H9 (cell line): ENCODE measurements around the gene DIP2A. TPM values are rescaled to one million over a fixed set of nuclear protein-coding genes. Genes with fewer than 3 reads are reported as not detected.

Experiments used
- DNase-seq: peaks from one replicate; pipeline ENCODE4 v3.0.0-alpha.2; 2017
- H2AFZ ChIP-seq: one replicate; pipeline ENCODE4 v1.6.1; 2013; ENCODE audit warnings: mild to moderate bottlenecking, low read length, control low read depth, moderate library complexity
- H2AK5ac ChIP-seq: 2 replicates; pipeline ENCODE4 v1.6.1; 2013; ENCODE audit warnings: low read length, control low read depth, mixed read lengths; ENCODE audit not compliant: insufficient read length
- H2BK120ac ChIP-seq: one replicate; pipeline ENCODE4 v1.6.1; 2013; ENCODE audit warnings: low read depth, mild to moderate bottlenecking, low read length, control low read depth, inconsistent platforms; ENCODE audit not compliant: poor library complexity, severe bottlenecking
- H2BK12ac ChIP-seq: 2 replicates; pipeline ENCODE4 v1.6.1; 2013; ENCODE audit warnings: low read length, control low read depth, mixed read lengths, low read depth; ENCODE audit not compliant: insufficient read length
- H2BK15ac ChIP-seq: 2 replicates; pipeline ENCODE4 v1.6.1; 2013; ENCODE audit warnings: low read depth, low read length, control low read depth
- H2BK20ac ChIP-seq: one replicate; pipeline ENCODE4 v1.6.1; 2013; ENCODE audit warnings: low read depth, mild to moderate bottlenecking, low read length, control low read depth, inconsistent platforms; ENCODE audit not compliant: poor library complexity, severe bottlenecking
- H2BK5ac ChIP-seq: 2 replicates; pipeline ENCODE4 v1.6.1; 2013; ENCODE audit warnings: low read length, control low read depth, mixed read lengths; ENCODE audit not compliant: insufficient read length
- H3K14ac ChIP-seq: 2 replicates; pipeline ENCODE4 v1.6.1; 2013; ENCODE audit warnings: low read length, control low read depth; ENCODE audit not compliant: insufficient read depth
- H3K18ac ChIP-seq: 2 replicates; pipeline ENCODE4 v1.6.1; 2013; ENCODE audit warnings: low read depth, mild to moderate bottlenecking, mixed read lengths, low read length, control low read depth; ENCODE audit not compliant: insufficient read length
- H3K23ac ChIP-seq: 2 replicates; pipeline ENCODE4 v1.6.1; 2013; ENCODE audit warnings: low read length, control low read depth, mixed read lengths, low read depth; ENCODE audit not compliant: insufficient read length
- H3K23me2 ChIP-seq: 2 replicates; pipeline ENCODE4 v1.6.1; 2013; ENCODE audit warnings: low read depth, mild to moderate bottlenecking, mixed read lengths, low read length, control low read depth; ENCODE audit not compliant: insufficient read length, poor library complexity, severe bottlenecking
- H3K27ac ChIP-seq: 2 replicates; pipeline ENCODE4 v1.5.1; 2013; ENCODE audit warnings: low read length, control low read depth, mixed read lengths, low read depth; ENCODE audit not compliant: insufficient read length
- H3K27me3 ChIP-seq: 2 replicates; pipeline ENCODE4 v1.6.1; 2013; ENCODE audit warnings: low read length, control low read depth, inconsistent platforms; ENCODE audit not compliant: insufficient read depth
- H3K4ac ChIP-seq: 2 replicates; pipeline ENCODE4 v1.6.1; 2013; ENCODE audit warnings: low read depth, mild to moderate bottlenecking, control low read depth, inconsistent platforms, low read length, moderate library complexity
- H3K4me1 ChIP-seq: 2 replicates; pipeline ENCODE4 v1.6.1; 2013; ENCODE audit warnings: low read length, control low read depth, inconsistent platforms; ENCODE audit not compliant: insufficient read depth
- H3K4me2 ChIP-seq: 2 replicates; pipeline ENCODE4 v1.6.1; 2013; ENCODE audit warnings: low read length, control low read depth, mixed read lengths; ENCODE audit not compliant: insufficient read length, insufficient read depth
- H3K56ac ChIP-seq: 2 replicates; pipeline ENCODE4 v1.6.1; 2013; ENCODE audit warnings: low read depth, mild to moderate bottlenecking, mixed read lengths, low read length, control low read depth; ENCODE audit not compliant: insufficient read length
- H3K79me1 ChIP-seq: 2 replicates; pipeline ENCODE4 v1.6.1; 2013; ENCODE audit warnings: low read depth, mild to moderate bottlenecking, moderate library complexity, low read length, control low read depth, inconsistent platforms; ENCODE audit not compliant: insufficient read depth, poor library complexity, severe bottlenecking
- H3K79me2 ChIP-seq: 2 replicates; pipeline ENCODE4 v1.6.1; 2013; ENCODE audit warnings: low read length, control low read depth, inconsistent platforms; ENCODE audit not compliant: insufficient read depth
- H3K9ac ChIP-seq: 2 replicates; pipeline ENCODE4 v1.6.1; 2013; ENCODE audit warnings: low read length, control low read depth, mixed read lengths; ENCODE audit not compliant: insufficient read length; ENCODE audit errors: extremely low read depth
- H3K9me3 ChIP-seq: one replicate; pipeline ENCODE4 v1.6.1; 2013; ENCODE audit warnings: low read depth, low read length, inconsistent platforms; ENCODE audit not compliant: control insufficient read depth
- H3T11ph ChIP-seq: one replicate; pipeline ENCODE4 v1.6.1; 2013; ENCODE audit warnings: mild to moderate bottlenecking, low read length, control low read depth, inconsistent platforms
- H4K20me1 ChIP-seq: one replicate; pipeline ENCODE4 v1.6.1; 2013; ENCODE audit not compliant: control insufficient read depth, insufficient read length, insufficient read depth
- H4K5ac ChIP-seq: 2 replicates; pipeline ENCODE4 v1.6.1; 2013; ENCODE audit warnings: low read depth, mild to moderate bottlenecking, mixed read lengths, low read length, control low read depth; ENCODE audit not compliant: insufficient read length
- H4K8ac ChIP-seq: replicated peaks from 2 replicates; pipeline ENCODE4 v1.6.1; 2013; ENCODE audit warnings: low read length, control low read depth, mixed read lengths, low read depth; ENCODE audit not compliant: insufficient read length
- H4K91ac ChIP-seq: 2 replicates; pipeline ENCODE4 v1.6.1; 2013; ENCODE audit warnings: low read depth, mild to moderate bottlenecking, moderate library complexity, mixed read lengths, low read length, control low read depth; ENCODE audit not compliant: insufficient read length
- H3K27ac Mint-ChIP-seq, 3 experiments: 2 replicates in 2 of 3; 3 replicates in 1 of 3; pipeline ENCODE4 v1.8.0; 2020 to 2021; ENCODE audit warnings: mixed read lengths in 3 of 3, mild to moderate bottlenecking in 1 of 3, moderate library complexity in 1 of 3
- H3K27me3 Mint-ChIP-seq: 2 replicates; pipeline ENCODE4 v1.8.0; 2021; ENCODE audit warnings: low read depth, mild to moderate bottlenecking, moderate library complexity, mixed read lengths
- H3K36me3 Mint-ChIP-seq, 3 experiments: 2 replicates in 2 of 3; 3 replicates in 1 of 3; pipeline ENCODE4 v1.8.0; 2020 to 2021; ENCODE audit warnings: low read depth in 3 of 3, mixed read lengths in 3 of 3; ENCODE audit not compliant: insufficient read depth in 1 of 3
- H3K4me1 Mint-ChIP-seq, 2 experiments: 2 replicates each; pipeline ENCODE4 v1.8.0; 2020; ENCODE audit warnings: mixed read lengths in 2 of 2
- H3K4me3 Mint-ChIP-seq, 2 experiments: 2 replicates in 1 of 2; 3 replicates in 1 of 2; pipeline ENCODE4 v1.8.0; 2020 to 2021; ENCODE audit warnings: mild to moderate bottlenecking in 2 of 2, mixed read lengths in 2 of 2, moderate library complexity in 1 of 2
- H3K9me3 Mint-ChIP-seq, 2 experiments: 2 replicates in 1 of 2; 3 replicates in 1 of 2; pipeline ENCODE4 v1.8.0; 2020; ENCODE audit warnings: mild to moderate bottlenecking in 2 of 2, mixed read lengths in 2 of 2, moderate library complexity in 1 of 2
- WGBS: extraction: QIAGEN DNeasy Blood & Tissue Kit; methylation state at CpG from one replicate; pipeline ENCODE4 v1.1.7; 2013; ENCODE audit warnings: missing lambda C conversion rate, low lambda C conversion rate, mixed read lengths; ENCODE audit not compliant: insufficient read length; ENCODE audit errors: extremely low coverage; 5-methylcytosine and 5-hydroxymethylcytosine counted together
- total RNA-seq: library from RNA; stranded (reverse); gene quantifications from 2 replicates; pipeline ENCODE4 v1.2.1, GENCODE V29; 2021
- TF ChIP-seq, protein P1 (sequence below): fragments of 200-600 bp; sonication (generic); conservative IDR thresholded peaks from 3 replicates; pipeline ENCODE4 v1.8.0; 2021; ENCODE audit warnings: antibody characterized with exemption, mild to moderate bottlenecking

The DIP2A gene
- total RNA-seq, 1 experiment from 2014 or later = 25.2 TPM

DNA sequence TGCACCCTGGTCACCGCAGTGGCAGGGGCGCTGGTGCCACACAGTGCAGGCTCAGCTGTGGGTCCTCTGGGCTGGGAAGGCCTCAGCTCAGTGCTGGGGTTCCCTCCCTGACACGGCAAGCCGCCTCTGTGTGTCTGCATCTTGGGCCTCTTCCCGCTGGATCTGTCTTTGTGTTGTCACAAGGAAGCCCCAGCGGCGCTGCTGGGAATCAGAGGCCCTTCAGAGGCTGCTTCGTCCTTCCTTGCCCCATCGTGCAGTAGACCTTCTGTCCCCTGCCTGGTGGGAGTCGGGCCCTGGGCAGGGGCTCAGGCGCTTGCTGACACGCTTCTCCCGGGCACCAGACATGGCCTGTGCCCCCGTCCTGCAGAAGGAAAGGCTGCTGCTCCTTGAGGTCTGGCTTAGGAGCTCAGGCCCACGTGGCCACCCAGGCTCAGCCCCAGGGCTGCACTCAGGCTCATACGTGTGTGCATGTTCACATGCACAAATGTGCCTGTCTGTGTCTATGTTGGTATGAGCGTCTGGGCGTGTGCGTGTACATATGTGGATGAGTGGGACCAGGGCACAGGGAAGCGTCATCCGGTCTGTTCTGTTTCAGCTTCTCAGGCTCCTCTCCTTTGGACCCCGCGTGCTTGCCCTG lies 24.3 kb upstream of the DIP2A start:
- Histone ChIP-seq H3K9me3 (no peaks in the 10 kb centered on the region), H4K5ac (no peak overlapping the region), H2BK15ac (no peak overlapping the region), H3K56ac (no peak overlapping the region), H2AFZ (no peak overlapping the region), H3K23me2 (no peaks in the 10 kb centered on the region), H4K8ac (no peak overlapping the region), H3K4me2 (no peak overlapping the region), H2BK20ac (no peak overlapping the region), H3K79me2 (no peaks in the 10 kb centered on the region), H2AK5ac (no peak overlapping the region), H3K4me1 (no peaks in the 10 kb centered on the region), H3K18ac (no peak overlapping the region), H3K27me3 (no peaks in the 10 kb centered on the region), H3T11ph (no peak overlapping the region), H2BK5ac (no peak overlapping the region), H3K79me1 (no peaks in the 10 kb centered on the region), H2BK12ac (no peak overlapping the region), H3K27ac (no peak overlapping the region), H2BK120ac (no peak overlapping the region), H4K91ac (no peak overlapping the region), H3K9ac (no peak overlapping the region), H3K14ac (no peak overlapping the region), H3K23ac (no peak overlapping the region), H3K4ac (no peak overlapping the region), H4K20me1 (no peaks in the 10 kb centered on the region)
- Mint-ChIP-seq H3K27me3 (no peaks in the 10 kb centered on the region; the same call in 1 of the 2 replicates), H3K36me3 (peaks cover 30 to 80% (median 76%) of the 10 kb centered on the region in 3 experiments; a peak in 6 of 7 replicates), H3K27ac (peak overlapping the region in 1 of 3 experiments; percentile 59; a peak in 1 of 7 replicates), H3K4me3 (no peak overlapping the region), H3K9me3 (no peaks in the 10 kb centered on the region), H3K4me1 (0 out of 4 replicates have a peak, but pooled peaks cover 0 to 2% of the 10 kb centered on the region in 2 experiments)
- no peak for DNase-seq
- TF ChIP-seq, protein P1, sequence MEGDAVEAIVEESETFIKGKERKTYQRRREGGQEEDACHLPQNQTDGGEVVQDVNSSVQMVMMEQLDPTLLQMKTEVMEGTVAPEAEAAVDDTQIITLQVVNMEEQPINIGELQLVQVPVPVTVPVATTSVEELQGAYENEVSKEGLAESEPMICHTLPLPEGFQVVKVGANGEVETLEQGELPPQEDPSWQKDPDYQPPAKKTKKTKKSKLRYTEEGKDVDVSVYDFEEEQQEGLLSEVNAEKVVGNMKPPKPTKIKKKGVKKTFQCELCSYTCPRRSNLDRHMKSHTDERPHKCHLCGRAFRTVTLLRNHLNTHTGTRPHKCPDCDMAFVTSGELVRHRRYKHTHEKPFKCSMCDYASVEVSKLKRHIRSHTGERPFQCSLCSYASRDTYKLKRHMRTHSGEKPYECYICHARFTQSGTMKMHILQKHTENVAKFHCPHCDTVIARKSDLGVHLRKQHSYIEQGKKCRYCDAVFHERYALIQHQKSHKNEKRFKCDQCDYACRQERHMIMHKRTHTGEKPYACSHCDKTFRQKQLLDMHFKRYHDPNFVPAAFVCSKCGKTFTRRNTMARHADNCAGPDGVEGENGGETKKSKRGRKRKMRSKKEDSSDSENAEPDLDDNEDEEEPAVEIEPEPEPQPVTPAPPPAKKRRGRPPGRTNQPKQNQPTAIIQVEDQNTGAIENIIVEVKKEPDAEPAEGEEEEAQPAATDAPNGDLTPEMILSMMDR = no peak
- WGBS = no CpG with 5 or more reads among the region's 23 CpGs
